DOHH2 (cell line): ENCODE measurements around the gene CD1B.

ENCODE experiments used
- EZH2phosphoT487 ChIP-seq: fragments of 200-600 bp; sonication (generic); IDR thresholded peaks from 2 replicates; pipeline ENCODE4 v1.6.1; 2017; ENCODE audit warnings: borderline replicate concordance, mild to moderate bottlenecking, antibody characterized with exemption, low read length, moderate library complexity, mixed read lengths
- TF ChIP-seq, protein P1 (sequence below): fragments of 200-600 bp; sonication (generic); IDR thresholded peaks from one replicate; pipeline ENCODE4 v1.5.1; 2014; ENCODE audit warnings: antibody characterized with exemption, mild to moderate bottlenecking, low read depth, low read length; ENCODE audit not compliant: poor library complexity, severe bottlenecking

DNA sequence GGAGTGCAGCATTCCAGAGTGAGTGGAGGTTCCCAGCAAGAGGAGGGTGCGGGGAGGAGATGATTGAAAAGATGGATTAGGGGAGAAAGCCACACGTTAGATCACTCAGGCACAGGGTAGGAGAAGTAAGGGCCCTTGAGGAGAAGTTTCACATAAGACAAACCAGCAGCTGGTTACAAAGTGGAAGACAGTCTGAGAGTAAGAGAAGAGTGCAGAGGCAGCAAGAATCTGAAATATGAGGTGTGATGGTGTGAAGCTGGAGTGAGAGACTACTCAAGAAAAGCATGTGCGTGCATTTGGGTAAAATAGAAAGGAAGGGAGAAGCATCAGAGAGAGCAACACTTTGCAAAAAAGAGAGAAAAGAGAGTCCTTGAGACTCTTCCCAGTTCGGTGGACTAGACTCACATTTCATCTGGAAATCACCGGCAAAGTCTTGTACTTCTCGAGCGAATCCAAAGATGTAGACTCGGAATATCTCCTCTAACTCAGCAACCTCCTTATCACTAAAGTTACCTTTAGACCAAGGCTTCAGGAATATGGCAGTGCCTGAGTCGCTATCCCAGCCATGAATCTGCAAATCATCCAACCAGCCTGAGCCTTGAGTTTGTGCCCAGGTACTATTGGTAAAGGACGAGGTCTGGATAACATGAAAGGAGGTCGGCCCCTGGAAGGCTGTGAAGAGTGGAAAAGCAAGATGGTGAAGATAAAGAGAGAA is 783 bp downstream of the CD1B start:
- TF ChIP-seq, protein P1, sequence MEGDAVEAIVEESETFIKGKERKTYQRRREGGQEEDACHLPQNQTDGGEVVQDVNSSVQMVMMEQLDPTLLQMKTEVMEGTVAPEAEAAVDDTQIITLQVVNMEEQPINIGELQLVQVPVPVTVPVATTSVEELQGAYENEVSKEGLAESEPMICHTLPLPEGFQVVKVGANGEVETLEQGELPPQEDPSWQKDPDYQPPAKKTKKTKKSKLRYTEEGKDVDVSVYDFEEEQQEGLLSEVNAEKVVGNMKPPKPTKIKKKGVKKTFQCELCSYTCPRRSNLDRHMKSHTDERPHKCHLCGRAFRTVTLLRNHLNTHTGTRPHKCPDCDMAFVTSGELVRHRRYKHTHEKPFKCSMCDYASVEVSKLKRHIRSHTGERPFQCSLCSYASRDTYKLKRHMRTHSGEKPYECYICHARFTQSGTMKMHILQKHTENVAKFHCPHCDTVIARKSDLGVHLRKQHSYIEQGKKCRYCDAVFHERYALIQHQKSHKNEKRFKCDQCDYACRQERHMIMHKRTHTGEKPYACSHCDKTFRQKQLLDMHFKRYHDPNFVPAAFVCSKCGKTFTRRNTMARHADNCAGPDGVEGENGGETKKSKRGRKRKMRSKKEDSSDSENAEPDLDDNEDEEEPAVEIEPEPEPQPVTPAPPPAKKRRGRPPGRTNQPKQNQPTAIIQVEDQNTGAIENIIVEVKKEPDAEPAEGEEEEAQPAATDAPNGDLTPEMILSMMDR: no peak
- TF ChIP-seq EZH2phosphoT487: no peak
